ENCODE results near the gene ITM2C.

- no peak for TF ChIP-seq POLR2A (IDR thresholded peaks at IDR 0.05)
- TF ChIP-seq, protein P1, sequence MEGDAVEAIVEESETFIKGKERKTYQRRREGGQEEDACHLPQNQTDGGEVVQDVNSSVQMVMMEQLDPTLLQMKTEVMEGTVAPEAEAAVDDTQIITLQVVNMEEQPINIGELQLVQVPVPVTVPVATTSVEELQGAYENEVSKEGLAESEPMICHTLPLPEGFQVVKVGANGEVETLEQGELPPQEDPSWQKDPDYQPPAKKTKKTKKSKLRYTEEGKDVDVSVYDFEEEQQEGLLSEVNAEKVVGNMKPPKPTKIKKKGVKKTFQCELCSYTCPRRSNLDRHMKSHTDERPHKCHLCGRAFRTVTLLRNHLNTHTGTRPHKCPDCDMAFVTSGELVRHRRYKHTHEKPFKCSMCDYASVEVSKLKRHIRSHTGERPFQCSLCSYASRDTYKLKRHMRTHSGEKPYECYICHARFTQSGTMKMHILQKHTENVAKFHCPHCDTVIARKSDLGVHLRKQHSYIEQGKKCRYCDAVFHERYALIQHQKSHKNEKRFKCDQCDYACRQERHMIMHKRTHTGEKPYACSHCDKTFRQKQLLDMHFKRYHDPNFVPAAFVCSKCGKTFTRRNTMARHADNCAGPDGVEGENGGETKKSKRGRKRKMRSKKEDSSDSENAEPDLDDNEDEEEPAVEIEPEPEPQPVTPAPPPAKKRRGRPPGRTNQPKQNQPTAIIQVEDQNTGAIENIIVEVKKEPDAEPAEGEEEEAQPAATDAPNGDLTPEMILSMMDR (IDR thresholded peaks at IDR 0.05) = no peak
These were observed 14.0 kb downstream of the ITM2C start for GRCh38 chr2:230878599-230879188.

All from uterus (tissue), 2 donors.